NCI-H2196 treated with DMSO at 0.1 percent for 48 hours (cell line): ENCODE data around the gene CREB5.

Experiments
- DNase-seq: peaks from one replicate; lab custom pipeline; 2025; ENCODE audit not compliant: unreplicated experiment; lab: John Stamatoyannopoulos, UW

Gene CREB5

DNA sequence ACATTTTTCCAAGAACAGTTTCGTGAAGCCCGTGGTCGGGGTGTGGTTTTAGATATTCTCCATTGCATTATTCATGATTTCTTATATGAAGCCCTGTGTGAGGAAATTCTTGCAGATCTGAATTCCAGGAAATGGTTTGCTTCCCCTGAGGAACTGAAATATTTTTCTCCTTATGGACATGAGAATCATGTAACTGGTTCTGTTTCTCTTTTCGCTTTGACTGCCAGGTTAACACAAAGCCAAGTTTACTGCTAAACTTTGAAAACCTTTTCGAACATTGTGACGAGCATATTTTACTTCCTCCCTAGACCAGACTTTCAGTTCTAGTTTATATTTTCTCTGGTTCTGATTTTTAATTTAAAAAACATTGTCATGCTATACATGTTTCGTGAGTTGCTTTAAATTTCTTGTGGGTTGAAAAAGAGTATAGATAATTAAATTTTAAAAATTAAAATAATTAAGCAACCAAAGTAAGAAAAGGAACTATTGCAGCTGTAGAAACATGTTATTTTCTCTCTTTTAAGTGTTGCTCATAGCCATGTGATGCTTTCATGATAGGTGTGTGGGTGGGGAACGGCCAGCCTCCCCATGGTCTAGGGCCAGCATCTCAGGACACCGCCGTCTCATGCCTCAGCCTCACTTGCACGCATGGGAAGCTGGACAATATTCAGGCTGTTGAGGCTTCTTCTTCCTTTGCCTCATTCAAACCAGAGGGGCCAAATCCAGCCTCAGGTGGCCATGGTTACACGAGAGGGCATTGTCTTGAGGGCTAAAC, 97.1 kb downstream of the CREB5 start:
- DNase-seq: no peak

DNA sequence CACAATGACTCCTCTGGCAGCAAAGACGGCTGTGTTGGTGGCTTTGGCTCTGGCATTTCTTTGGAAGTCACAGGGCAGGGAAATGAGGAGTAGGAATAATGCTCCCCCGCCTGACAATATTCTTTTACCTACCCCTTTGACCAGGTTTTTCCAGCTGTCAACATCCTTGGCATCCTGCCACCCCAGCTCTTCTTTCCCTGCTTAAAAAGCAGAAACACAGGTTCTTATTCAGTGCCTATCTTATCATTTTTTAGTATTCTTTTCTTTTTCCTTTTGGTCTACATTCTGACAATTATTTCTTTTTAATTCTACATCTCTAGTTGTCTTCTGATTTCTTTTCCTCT, 97.7 kb downstream of the CREB5 start:
- no peak for DNase-seq

DNA sequence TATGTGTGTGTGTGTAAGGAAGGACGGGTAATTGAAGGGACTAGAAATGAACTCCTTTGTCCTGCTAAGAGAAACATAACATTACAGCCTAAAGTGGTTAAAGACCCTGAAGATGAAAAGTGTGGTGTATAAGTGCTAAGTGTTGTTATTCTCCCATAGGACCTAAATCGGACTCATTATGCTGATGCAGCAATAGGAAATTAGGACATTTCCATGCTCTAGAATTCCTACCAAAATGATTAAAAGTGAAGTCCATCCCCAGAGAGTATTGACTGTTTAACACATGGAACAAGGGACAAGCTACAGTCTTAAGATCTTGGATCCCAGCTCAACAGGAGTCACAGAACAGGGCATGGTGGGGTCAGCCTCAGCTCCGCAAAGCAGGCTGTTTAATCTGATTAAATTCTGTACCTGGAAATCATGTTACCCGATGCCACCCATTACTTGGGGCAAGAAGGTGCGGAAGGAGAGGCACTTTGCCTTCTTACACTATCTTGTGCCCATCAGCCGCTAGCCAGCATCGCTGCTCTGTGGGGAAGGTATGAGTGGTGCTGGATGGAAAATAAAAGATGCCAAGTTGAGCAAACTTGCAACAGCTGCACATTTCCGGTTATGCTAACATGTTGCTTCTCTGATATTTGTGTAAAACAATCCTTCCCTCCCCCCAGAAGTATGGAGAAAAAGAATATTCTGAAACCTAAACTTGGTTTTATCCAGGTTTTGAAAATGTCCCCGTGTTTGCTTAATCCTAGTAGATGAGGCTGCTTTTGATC, 100.5 kb downstream of the CREB5 start:
- no peak for DNase-seq

DNA sequence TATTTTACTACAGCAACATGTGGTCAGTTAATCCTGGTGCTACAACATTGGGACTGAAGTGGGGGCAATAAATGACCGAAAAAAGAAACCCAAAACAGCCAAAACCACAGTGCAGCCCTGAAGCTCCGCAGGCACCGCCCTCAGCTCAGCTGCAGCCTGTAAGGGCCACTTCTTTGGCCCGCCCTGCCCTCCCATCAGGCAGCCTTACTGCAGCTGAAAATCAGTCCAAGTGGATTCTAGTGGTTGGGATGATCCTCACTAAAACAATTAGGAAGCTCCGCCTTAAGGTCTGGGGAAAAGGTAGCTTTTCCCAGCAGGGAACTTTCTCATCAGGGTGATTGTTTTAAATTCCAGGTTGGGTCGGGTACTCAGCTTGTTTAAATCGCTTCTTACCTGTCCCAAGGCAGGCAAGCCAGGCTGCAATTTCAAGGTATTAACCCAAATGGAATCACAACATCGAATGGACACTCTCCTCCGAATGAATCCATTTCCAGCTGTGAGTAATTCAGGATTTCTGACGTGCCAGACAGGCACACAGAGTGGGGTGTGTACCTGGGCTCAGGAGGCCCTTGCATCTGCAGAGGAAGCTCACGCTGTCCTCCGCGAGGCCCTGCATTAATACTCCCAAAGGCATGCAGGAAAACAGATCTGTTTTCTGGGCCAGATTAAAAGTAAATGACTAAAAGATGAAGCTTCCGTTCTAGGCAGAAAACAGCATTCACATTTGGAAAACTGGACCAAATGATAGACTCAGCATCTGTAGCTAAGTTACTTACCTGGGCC, 104.3 kb downstream of the CREB5 start:
- DNase-seq: no peak

DNA sequence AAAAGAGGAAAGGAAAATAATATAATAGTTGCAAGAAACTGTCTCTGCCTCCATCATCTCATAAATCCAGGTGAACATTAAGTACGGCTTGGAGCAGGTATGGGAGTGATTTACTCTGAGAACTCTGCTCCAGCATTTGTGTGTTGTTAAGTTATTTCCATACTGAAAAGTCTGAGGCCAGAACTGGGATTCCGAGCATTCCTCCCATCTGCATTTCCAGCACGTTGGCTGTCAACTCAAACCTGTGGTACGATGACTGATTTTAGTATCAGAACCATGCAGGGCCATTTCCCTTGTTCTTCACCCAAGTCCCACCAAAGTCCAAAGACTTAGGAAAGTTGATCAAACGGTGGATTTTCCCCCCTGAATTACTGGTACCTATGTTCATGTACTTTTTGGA, 104.9 kb downstream of the CREB5 start:
- DNase-seq: no peak

DNA sequence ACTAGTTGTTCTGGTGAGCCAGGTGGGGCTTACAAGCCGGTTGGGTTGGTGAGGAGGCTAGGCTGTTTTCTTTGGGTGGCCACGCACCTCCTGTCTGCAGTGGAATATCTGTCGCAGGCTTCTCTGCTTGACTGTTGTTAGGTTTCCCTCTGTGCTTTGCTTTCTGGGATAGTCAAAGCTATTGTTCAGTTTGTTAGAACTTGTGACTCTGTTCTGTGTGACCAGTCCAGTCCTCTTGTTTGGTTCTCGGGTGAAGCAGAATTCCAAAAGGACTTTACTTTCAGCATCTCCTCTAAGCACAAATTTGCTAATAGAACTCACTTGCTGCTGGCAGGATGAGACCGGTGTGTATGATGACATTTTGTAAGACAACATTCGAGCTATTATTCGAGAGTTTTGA, 105.3 kb downstream of the CREB5 start:
- no peak for DNase-seq

DNA sequence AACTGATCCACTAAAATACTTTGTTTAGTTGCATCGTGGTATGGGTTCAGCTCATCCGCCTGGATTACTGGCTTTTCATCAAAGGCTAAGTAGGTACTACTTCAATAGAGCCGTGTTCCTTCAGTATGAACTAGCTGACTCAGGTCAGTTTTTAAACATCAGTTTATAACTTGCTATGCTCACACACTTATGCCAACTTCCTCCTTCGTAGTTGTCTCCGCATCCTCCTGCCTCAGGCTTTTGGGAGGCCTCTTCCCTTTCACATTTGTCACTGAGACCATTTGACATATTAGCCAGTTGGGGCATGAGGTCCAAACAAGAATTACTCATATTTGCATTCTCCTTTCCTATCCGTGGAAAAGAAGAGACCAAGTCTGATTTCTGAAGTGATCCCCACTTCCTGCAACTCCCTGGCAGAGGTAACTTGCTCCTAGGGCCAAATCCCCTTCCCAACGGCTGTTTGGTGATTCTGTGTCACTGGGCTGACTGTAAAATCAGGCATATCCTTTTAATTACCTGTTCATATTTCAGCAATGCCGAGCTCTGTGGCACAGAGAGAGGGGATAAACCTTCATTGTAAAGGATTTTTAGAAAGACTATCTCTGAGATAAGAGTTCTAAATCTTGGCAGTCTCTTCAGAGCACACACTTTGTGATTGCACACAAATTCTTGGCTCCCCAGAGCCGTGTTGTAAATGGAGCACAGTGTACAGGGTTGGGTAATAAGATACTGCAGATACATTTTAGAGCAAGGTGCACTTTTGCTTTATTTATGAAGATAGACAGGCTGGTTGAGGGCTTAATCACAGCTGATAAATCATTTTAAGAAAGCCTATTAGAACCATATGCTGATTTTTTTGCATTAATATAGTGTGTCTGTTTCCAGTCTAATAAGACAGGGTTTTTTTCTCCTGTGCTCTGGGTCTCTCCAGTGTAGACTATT, 108.0 kb downstream of the CREB5 start:
- no peak for DNase-seq

DNA sequence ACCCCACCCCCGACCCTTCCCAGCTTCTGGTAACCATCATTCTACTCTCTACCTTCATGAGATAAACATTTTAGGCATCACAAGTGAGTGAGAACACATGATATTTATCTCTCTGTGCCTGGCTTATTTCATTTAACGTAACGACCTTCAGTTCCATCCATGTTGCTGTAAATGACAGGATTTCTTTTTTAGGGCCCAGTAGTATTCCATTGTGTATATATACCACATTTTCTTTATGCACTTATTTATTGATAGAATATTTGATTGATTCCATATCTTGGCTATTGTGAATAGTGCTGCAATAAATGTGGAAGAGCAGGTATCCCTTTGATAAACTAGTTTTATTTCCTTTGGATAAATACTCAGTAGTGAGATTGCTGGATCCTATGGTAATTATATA, 112.7 kb downstream of the CREB5 start:
- DNase-seq: no peak

DNA sequence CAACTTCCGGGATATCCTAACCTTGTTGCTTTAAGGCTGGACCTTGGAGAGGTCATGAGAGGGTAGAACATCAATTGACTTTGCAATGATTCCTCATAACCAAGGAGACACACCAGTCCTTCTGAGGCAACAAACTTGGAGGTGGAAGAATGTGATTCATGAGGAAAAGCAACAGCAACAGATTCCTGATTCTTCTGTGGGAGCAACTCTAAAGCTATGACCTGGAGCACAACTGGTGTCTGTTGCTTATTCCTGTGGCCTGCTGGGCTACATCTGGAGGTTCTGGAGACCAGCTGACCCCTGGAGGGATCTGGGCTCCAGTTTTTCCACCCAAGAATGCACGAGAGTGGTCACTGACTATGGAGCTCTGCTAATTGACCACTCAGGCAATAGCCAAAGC, 116.6 kb downstream of the CREB5 start:
- no peak for DNase-seq

DNA sequence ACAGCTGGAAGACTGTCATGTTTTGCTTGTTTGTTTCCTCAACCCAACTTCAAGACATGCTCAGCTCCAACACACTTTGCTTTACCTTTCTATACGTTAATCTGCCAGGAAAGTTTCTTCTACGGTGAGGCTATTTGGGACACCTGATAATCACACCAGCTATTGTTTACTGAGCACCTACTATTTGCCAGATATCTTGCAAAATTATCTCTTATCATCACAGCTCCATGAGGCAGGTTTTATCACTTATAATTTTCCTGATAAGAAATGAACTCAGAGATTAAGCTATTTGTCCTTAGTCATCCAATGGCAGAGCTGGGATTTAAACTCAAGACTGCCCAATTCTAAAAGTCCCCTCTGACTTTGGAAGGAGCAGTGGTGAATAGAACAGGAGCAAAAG, 117.4 kb downstream of the CREB5 start:
- no peak for DNase-seq

DNA sequence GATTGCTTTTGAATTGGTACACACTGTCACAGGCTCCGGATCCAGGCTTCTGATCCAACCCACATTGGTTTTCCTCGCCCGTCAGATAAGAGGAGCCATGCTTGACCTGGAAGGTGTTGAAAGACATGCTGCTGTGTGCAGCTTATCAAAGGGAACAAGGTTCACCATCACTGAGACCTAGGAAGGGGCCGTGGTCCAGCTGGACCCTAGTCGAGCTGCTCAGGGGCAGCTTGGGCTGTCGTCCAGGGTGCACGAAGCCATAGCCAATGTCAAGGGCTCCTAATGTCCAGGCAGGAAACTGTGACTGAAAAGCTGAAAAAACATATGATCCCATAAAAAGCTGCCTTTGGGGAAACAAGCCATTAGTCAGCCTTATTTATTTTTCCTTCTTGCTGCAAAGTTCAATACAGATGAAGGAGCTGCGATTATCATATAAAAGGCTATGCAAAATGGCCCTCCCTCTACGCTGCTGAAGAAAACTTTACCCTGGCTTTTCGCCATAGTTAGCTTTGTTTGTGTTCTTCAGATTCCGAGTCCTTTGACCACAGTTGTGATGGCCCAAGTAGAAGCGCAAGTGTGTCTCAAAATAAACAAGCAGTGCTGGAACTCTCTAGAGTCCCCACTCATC, 118.0 kb downstream of the CREB5 start:
- no peak for DNase-seq

DNA sequence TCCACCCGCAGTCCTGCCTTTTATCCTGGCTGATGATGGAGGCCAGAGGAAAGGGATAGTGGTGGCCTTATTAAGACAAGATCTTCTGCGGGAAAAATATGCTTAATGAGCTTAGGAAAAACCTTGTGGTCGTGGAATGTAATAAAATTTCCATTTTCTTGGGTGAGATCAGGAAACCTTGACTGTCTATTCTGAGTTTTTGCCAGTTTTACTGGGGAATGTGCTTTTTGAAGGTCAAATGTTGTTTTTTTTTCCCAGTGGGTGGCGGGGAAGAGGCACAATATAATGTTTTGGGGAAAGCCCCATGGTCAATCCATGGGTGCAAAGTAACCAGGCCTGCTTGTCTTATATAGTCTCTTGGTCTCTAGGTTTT, 118.5 kb downstream of the CREB5 start:
- DNase-seq: no peak

DNA sequence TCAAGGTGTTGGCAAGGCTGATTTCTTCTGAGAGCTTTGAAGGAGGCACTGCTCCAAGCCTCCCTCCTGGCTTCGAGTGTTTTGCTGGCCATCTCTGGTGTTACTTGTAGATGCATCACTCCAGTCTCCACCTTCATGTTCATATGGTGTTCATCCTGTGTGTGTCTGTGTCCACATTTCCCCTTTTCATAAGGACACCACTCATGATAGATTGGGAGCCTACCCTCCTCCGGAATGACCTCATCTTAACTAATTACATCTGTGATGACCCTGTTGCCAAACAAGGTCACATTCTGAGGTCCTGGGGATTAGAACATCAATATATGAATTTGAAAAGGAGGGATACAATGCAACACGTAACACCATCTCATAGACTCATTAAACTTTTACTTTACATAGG, 119.0 kb downstream of the CREB5 start:
- no peak for DNase-seq

DNA sequence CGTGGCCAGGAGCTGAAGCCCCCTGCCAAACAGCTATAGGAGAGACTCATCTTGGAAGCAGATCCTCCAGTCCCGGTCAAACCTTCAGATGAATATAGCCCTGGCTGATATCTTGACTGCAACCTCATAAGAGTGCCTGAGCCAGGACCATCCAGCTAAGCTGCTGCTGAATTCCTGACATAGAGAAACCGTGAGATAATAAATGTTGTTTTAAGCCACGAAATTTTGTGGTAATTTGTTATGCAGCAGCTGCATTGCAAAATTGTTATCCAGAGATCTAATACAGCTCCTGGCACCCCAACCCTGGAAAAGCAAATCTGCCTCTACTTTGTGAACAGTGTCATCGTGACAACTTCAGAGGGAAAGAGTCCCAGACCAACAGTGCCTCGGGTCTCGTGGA, 119.9 kb downstream of the CREB5 start:
- DNase-seq: no peak

DNA sequence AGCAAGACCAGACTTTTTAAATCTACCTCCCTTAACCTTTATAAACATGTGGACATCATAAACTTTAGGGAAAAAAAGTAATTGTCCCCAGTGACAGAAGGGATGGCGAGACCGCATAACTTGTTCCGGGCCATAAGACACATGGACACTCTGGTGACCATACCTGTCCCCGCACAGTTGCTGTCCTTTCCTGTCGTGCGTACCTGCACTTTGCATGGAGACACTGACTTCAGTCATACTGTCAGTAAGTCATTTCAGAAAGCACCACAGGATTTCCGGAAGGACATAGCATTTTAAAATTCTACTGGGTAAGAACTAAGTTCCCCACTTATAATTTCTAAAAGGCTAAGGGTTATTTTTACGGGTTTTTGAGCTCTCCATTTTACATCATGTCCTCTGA, 120.9 kb downstream of the CREB5 start:
- DNase-seq: no peak

DNA sequence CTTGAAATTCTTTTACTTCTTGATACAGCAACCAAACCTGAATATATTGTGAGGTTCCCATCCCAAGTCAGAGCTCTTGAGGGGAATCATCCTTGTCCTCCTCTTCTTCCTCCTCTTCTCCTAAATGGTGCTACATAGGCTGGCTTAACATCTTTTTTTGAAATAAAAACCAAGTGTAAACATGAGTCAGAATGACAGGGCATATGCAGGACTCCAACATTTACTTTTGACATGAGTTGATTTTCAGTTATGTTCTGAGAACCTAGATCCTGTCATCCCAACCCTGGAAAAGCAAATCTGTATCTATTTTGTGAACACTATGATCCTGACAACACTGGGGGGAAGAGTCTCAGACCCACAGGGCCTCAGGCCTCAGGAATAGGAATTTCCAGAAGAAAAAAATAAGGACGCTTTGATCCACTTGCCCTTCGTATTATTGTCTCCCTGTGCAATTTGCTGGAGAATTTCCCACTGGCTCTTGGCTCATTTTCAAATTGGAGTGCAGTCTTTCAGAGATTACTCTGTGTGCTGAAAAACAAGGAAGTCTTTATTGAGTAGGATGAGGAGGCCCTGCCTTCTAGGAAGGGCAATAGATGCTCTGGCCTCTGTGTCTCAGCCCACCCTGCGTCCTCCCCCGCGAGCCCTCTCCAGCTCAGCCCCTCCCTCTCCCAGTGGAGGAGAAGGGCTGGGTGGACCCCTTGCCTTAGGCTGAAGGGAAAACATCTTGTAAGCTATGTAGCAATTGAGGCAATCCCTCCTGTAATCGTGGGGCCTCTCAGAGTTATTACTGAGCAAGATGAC, 121.6 kb downstream of the CREB5 start:
- no peak for DNase-seq

DNA sequence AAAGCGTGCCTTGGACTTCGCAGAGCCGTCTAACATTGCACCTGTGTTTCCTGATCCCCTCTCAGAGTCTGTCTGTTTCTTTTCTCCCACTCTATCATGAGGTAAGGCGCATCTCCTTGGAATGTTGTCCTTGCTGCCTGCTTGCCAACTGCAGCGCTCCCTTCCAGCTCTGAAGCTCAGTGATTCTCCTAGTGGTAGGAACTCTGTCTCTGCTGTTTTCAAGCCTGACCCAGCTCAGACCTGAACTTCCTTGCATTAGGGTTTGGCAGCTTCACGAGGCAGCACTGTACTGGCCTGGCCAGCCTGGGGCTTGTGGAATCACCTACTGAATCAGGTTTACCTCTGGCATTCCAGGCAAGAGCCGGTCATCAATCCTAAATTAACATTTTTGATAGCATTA, 123.9 kb downstream of the CREB5 start:
- no peak for DNase-seq

DNA sequence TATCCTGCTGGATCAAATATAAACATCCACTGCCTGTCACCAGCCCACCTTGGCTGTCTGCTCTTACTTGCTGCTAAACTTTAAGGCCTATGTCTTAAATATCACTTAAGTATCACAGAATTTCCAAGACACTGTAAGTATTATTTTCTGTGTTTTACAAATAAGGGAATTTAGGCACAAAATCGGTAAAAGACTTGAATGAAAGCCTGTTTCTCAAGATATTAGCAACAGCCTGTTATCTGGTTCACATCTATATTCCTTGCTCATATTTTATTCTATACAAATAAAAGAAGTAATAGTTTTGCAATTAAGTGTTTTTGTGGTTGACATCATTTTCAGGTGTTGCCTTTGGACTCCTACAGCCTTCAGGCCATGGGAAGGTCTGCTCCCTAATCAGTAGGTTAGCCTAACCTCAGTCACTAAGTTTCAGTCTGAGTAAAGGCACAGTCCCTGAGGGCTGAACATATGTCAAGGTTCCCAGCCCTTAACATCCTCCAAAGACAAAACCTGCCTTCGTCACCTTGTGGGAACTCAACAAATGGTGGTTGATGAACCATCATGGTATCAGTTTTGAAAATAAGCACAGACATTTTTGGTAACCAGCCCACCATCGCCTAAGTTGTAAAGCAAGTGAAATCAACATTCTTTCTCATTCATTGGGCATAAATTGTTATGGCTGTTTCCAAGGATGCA, 127.1 kb downstream of the CREB5 start:
- no peak for DNase-seq

DNA sequence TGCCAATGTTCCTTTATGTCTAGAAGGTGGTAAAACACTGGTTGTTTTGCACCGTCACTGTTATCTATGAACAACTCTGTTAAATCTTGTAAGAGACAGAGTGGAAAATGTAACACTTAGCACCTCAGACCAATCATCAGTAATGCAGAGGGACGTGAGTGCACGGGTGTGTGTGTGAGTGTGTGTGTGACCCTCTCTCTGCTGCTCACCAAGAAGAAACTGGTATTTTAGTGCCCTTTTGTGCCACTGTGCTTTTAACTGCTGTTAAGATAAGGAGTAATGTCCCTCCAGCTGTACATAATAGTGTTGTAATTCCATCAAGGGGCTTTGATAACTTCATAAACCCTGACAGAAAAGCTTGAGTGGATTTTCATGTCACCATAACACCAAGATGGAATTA, 130.1 kb downstream of the CREB5 start:
- DNase-seq: no peak
